Fibroblast of lung (primary cell): Measurements from ENCODE around the gene ACAP3.

ENCODE experiments used
- EZH2 ChIP-seq: IDR thresholded peaks from 2 replicates; pipeline ENCODE4 v1.5.1; 2012; ENCODE audit warnings: low read length, control low read depth, mild to moderate bottlenecking; ENCODE audit errors: missing control alignments
- TF ChIP-seq, protein P1 (sequence below), 2 donors: IDR thresholded peaks in 1 of 2; conservative IDR thresholded peaks in 1 of 2; 1 replicate in 1 of 2; 2 replicates in 1 of 2; pipeline ENCODE4 v1.5.1; 2011 to 2012; ENCODE audit warnings: low read length in 2 of 2, control low read depth in 1 of 2, inconsistent platforms in 1 of 2, low read depth in 1 of 2, mild to moderate bottlenecking in 1 of 2

- TF ChIP-seq, protein P1, sequence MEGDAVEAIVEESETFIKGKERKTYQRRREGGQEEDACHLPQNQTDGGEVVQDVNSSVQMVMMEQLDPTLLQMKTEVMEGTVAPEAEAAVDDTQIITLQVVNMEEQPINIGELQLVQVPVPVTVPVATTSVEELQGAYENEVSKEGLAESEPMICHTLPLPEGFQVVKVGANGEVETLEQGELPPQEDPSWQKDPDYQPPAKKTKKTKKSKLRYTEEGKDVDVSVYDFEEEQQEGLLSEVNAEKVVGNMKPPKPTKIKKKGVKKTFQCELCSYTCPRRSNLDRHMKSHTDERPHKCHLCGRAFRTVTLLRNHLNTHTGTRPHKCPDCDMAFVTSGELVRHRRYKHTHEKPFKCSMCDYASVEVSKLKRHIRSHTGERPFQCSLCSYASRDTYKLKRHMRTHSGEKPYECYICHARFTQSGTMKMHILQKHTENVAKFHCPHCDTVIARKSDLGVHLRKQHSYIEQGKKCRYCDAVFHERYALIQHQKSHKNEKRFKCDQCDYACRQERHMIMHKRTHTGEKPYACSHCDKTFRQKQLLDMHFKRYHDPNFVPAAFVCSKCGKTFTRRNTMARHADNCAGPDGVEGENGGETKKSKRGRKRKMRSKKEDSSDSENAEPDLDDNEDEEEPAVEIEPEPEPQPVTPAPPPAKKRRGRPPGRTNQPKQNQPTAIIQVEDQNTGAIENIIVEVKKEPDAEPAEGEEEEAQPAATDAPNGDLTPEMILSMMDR (conservative IDR thresholded peaks at IDR 0.05 in 1 of 2, IDR thresholded peaks at IDR 0.05 in 1 of 2; ENCODE audit: low read depth in 1 of 2, low read length in 2 of 2), result no peak
- no peak for TF ChIP-seq EZH2
These were observed 48.6 kb upstream of the ACAP3 start for GRCh38 chr1:1356166-1356795.
